ENCODE results near the gene NENF.

The NENF gene

DNA sequence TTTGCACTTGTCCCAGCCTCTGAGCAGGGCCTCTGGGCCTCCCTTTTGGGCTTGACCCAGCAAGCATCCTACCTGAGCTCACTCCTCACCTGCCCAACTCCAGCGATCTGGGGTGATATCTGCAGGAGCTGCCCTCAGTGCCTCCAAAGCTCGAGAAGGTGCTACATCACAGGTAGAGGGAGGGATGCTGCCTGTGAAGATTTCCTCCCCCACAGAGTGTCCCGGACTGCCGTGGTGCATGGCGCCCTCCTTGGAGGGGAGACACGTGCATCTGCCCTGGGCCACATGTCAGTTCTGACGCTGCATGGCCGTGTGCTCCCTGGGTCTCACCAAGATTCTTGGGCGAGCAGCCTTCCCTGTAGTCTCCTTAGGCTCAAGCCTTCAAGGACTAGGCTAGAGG lies 27.7 kb downstream of the NENF start:
- H3K79me2 ChIP-seq (ENCODE audit: control insufficient read depth, insufficient read depth, low read length, unreplicated experiment): no peaks in the 10 kb centered on the region
- H3K4me1 ChIP-seq (ENCODE audit: control insufficient read depth, insufficient read depth, low read length, unreplicated experiment): no peaks in the 10 kb centered on the region
- H2AFZ ChIP-seq (ENCODE audit: low read length, unreplicated experiment): no peak overlapping the region
- H3K4me3 ChIP-seq (ENCODE audit: low read depth, low read length): no peak overlapping the region
- H3K36me3 ChIP-seq (ENCODE audit: insufficient read depth, low read length): no peaks in the 10 kb centered on the region
- H3K27me3 ChIP-seq (ENCODE audit: insufficient read depth, low read length): no peaks in the 10 kb centered on the region
- H3K27ac ChIP-seq (ENCODE audit: low read depth, low read length): no peak overlapping the region

GRCh38 chr1:212461916-212462660 lies 29.4 kb downstream of the NENF start:
- Histone ChIP-seq H3K4me3 (ENCODE audit: low read depth, low read length) (no peak overlapping the region), H3K27me3 (ENCODE audit: insufficient read depth, low read length) (no peaks in the 10 kb centered on the region), H3K36me3 (ENCODE audit: insufficient read depth, low read length) (no peaks in the 10 kb centered on the region)

DNA sequence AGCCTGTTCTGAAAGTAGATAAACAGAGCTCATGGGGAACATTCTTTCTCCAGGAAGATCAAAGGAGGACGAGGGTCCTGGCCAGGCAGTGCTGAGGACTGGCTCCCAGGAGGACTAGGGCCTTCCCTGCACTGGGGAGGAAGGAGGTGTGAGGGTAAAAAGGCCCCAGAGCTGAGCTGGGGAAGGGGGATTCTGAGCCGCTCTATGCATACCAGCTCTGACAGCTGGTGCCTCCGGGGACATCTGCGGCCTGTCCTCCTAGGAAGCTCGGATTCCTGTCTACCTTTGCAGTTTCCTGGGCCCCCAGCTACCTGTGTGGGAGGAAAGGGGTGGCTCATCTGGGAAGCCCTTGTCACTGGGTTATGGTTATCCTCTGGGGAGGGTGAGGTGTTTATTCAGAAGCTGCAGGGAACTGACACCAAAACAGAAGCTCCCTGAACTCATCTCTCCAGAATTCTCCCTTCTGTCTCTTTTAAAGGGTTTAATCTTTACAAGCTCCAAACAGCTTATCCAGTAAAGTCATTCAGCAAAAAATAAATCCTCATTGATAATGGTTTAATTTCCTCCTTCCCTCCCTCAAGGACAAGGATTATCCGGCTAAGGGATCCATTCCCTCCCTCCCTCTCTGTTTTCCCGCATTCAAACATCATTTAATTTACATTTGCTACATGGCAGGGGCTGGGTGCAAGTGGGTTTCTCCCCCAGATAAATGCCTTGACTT lies 31.0 kb downstream of the NENF start:
- no peak overlapping the region for H3K4me3 ChIP-seq (ENCODE audit: low read depth, low read length)
- no peaks in the 10 kb centered on the region for H3K4me1 ChIP-seq (ENCODE audit: control insufficient read depth, insufficient read depth, low read length, unreplicated experiment)
- H3K79me2 ChIP-seq (ENCODE audit: control insufficient read depth, insufficient read depth, low read length, unreplicated experiment): no peaks in the 10 kb centered on the region
- no peaks in the 10 kb centered on the region for H3K36me3 ChIP-seq (ENCODE audit: insufficient read depth, low read length)
- no peak overlapping the region for H2AFZ ChIP-seq (ENCODE audit: low read length, unreplicated experiment)
- no peak overlapping the region for H3K27ac ChIP-seq (ENCODE audit: low read depth, low read length)
- H3K27me3 ChIP-seq (ENCODE audit: insufficient read depth, low read length): no peaks in the 10 kb centered on the region

More at GRCh38 chr1:212461916-212462660, 29.4 kb downstream of the NENF start:
- Histone ChIP-seq H3K27ac (ENCODE audit: low read depth, low read length) (no peak overlapping the region), H3K79me2 (ENCODE audit: control insufficient read depth, insufficient read depth, low read length, unreplicated experiment) (no peaks in the 10 kb centered on the region), H2AFZ (ENCODE audit: low read length, unreplicated experiment) (no peak overlapping the region), H3K4me1 (ENCODE audit: control insufficient read depth, insufficient read depth, low read length, unreplicated experiment) (no peaks in the 10 kb centered on the region)

DNA sequence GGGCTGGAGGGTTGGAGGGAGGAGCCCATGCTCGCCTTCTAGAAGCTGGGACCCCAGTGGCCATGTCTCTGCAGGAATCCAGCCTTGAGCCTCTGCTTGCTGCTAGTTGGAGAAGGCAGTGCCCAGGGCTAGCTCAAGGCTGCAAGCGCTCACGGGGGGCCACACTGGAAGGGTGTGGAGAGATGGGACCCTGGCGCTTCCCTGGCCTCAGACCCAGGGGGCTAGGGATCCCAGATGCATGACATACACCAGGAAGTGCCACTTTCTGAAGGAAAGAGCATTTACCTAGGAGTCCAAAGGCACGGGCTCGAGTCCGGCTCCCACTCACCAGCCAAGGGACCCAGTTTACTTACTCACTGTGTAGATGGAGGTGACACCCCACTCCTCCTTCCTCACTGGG lies 32.6 kb downstream of the NENF start:
- Histone ChIP-seq H3K27ac (ENCODE audit: low read depth, low read length) (no peak overlapping the region), H3K79me2 (ENCODE audit: control insufficient read depth, insufficient read depth, low read length, unreplicated experiment) (no peaks in the 10 kb centered on the region), H3K27me3 (ENCODE audit: insufficient read depth, low read length) (no peaks in the 10 kb centered on the region), H2AFZ (ENCODE audit: low read length, unreplicated experiment) (no peak overlapping the region), H3K4me3 (ENCODE audit: low read depth, low read length) (no peak overlapping the region), H3K4me1 (ENCODE audit: control insufficient read depth, insufficient read depth, low read length, unreplicated experiment) (peaks cover 7% of the 10 kb centered on the region), H3K36me3 (ENCODE audit: insufficient read depth, low read length) (no peaks in the 10 kb centered on the region)

- Histone ChIP-seq H3K79me2 (ENCODE audit: control insufficient read depth, insufficient read depth, low read length, unreplicated experiment) (no peaks in the 10 kb centered on the region), H3K27ac (ENCODE audit: low read depth, low read length) (no peak overlapping the region), H3K36me3 (ENCODE audit: insufficient read depth, low read length) (no peaks in the 10 kb centered on the region), H3K4me3 (ENCODE audit: low read depth, low read length) (no peak overlapping the region), H3K27me3 (ENCODE audit: insufficient read depth, low read length) (no peaks in the 10 kb centered on the region), H2AFZ (ENCODE audit: low read length, unreplicated experiment) (no peak overlapping the region), H3K4me1 (ENCODE audit: control insufficient read depth, insufficient read depth, low read length, unreplicated experiment) (peaks cover 12% of the 10 kb centered on the region)
Measured at GRCh38 chr1:212466437-212466836, 33.7 kb downstream of the NENF start.

DNA sequence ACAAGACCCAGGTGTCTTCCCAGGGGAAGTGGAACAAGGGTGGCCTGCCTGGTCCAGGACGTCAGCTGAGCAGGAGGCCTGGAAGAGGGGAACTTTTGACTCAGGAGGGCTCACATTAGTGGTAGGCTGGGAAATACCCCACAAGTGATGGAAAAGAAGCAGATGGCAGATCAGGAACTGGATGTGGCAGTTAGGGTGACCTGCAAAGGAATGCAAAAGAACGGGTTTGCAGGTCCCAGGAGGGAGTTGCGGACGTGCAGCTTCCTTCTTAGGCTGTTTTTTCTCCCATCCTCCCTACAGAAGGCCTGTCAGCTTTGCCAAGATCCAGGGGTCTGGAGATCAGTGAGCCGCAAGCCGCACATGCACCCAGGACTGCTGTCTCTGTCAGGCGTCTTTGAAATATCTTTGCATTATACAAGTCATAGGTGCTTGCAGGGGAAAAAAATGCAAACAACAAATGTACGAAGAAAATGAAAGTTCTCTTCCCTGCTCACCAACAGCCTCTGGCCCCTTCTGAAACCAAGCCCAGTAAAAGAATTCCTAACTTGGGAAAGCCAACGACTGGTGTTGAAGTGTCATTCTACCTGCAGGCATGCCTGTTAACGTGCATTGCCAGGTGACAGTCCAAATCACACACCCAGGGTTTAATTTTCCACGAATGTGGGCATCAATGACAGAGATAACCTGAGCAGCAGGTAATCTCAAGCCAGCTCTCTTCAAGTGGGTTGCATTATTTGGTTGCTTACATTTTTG lies 34.4 kb downstream of the NENF start:
- H3K36me3 ChIP-seq (ENCODE audit: insufficient read depth, low read length): no peaks in the 10 kb centered on the region
- no peak overlapping the region for H3K27ac ChIP-seq (ENCODE audit: low read depth, low read length)
- no peaks in the 10 kb centered on the region for H3K27me3 ChIP-seq (ENCODE audit: insufficient read depth, low read length)
- H3K4me3 ChIP-seq (ENCODE audit: low read depth, low read length): no peak overlapping the region
- no peaks in the 10 kb centered on the region for H3K79me2 ChIP-seq (ENCODE audit: control insufficient read depth, insufficient read depth, low read length, unreplicated experiment)
- H2AFZ ChIP-seq (ENCODE audit: low read length, unreplicated experiment): no peak overlapping the region
- H3K4me1 ChIP-seq (ENCODE audit: control insufficient read depth, insufficient read depth, low read length, unreplicated experiment): peaks cover 12% of the 10 kb centered on the region

DNA sequence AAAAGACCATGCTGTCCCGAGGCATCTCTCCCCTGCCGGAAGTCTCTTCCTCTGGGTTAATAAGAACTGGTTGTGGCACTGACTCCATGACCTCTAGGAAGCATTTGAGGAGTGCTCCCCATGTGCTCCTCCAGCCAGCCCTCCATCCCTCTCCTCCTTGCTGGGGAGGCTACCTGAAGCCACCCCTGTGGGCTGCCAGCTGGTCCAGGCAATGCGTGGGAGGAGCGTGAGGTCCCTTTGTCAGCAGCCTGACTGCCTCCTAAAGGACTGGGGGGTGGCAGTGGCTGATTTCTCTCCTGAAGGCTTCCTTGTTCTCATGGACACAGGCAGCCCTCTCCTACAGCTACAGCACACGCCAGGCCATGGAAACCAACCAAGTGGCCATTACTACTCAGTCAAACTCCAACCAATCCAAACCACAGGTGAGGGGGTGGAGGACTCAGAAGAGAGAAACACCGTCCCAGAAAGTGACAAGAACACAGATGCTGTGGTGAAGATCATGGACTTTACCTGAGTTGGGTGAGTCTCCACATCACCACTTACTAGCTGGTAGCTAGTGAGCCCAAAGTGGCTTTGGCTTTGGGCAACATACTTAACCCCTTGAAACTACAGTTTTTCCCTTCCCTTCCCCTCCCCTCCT lies 35.2 kb downstream of the NENF start:
- no peak overlapping the region for H3K27ac ChIP-seq (ENCODE audit: low read depth, low read length)
- H3K4me1 ChIP-seq (ENCODE audit: control insufficient read depth, insufficient read depth, low read length, unreplicated experiment): peaks cover 12% of the 10 kb centered on the region
- H3K27me3 ChIP-seq (ENCODE audit: insufficient read depth, low read length): no peaks in the 10 kb centered on the region
- H3K79me2 ChIP-seq (ENCODE audit: control insufficient read depth, insufficient read depth, low read length, unreplicated experiment): no peaks in the 10 kb centered on the region
- H2AFZ ChIP-seq (ENCODE audit: low read length, unreplicated experiment): no peak overlapping the region
- no peaks in the 10 kb centered on the region for H3K36me3 ChIP-seq (ENCODE audit: insufficient read depth, low read length)
- H3K4me3 ChIP-seq (ENCODE audit: low read depth, low read length): no peak overlapping the region

DNA sequence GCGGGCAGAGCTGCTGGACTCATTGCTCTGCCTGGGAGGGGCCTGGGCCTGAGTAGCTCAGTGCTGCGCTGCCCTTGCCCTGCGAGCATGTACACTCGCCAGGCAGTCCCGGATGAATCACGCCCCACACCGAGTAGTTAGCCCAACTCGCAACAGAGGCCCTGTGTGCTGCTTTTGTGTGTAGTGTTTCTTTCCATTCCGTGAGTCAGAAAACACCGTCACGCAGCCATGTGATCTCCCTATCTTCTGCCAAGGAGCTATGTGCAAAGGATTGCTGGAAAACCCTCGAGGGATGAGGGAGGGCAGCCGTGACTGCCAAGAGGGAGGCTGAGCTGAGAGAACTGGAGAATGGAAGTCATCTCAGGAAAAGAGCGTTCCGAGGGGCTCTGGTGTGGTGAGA lies 37.3 kb downstream of the NENF start:
- Histone ChIP-seq H3K27me3 (ENCODE audit: insufficient read depth, low read length) (no peaks in the 10 kb centered on the region), H3K79me2 (ENCODE audit: control insufficient read depth, insufficient read depth, low read length, unreplicated experiment) (no peaks in the 10 kb centered on the region), H3K4me3 (ENCODE audit: low read depth, low read length) (peak overlapping the region; percentile 27; the same call in 1 of the 2 replicates), H3K27ac (ENCODE audit: low read depth, low read length) (peak overlapping the region; percentile 88), H3K4me1 (ENCODE audit: control insufficient read depth, insufficient read depth, low read length, unreplicated experiment) (peaks cover 12% of the 10 kb centered on the region), H3K36me3 (ENCODE audit: insufficient read depth, low read length) (no peaks in the 10 kb centered on the region), H2AFZ (ENCODE audit: low read length, unreplicated experiment) (peak overlapping the region; percentile 90)

- no peaks in the 10 kb centered on the region for H3K27me3 ChIP-seq (ENCODE audit: insufficient read depth, low read length)
- H3K36me3 ChIP-seq (ENCODE audit: insufficient read depth, low read length): no peaks in the 10 kb centered on the region
- H3K4me3 ChIP-seq (ENCODE audit: low read depth, low read length): no peak overlapping the region
- H3K79me2 ChIP-seq (ENCODE audit: control insufficient read depth, insufficient read depth, low read length, unreplicated experiment): no peaks in the 10 kb centered on the region
- no peak overlapping the region for H3K27ac ChIP-seq (ENCODE audit: low read depth, low read length)
- H3K4me1 ChIP-seq (ENCODE audit: control insufficient read depth, insufficient read depth, low read length, unreplicated experiment): peaks cover 12% of the 10 kb centered on the region
- no peak overlapping the region for H2AFZ ChIP-seq (ENCODE audit: low read length, unreplicated experiment)
Measured at GRCh38 chr1:212471286-212471685, 38.6 kb downstream of the NENF start.

GRCh38 chr1:212471891-212472675 lies 39.4 kb downstream of the NENF start:
- H2AFZ ChIP-seq (ENCODE audit: low read length, unreplicated experiment): no peak overlapping the region
- H3K79me2 ChIP-seq (ENCODE audit: control insufficient read depth, insufficient read depth, low read length, unreplicated experiment): no peaks in the 10 kb centered on the region
- H3K4me3 ChIP-seq (ENCODE audit: low read depth, low read length): no peak overlapping the region
- no peaks in the 10 kb centered on the region for H3K27me3 ChIP-seq (ENCODE audit: insufficient read depth, low read length)
- H3K27ac ChIP-seq (ENCODE audit: low read depth, low read length): no peak overlapping the region
- peaks cover 12% of the 10 kb centered on the region for H3K4me1 ChIP-seq (ENCODE audit: control insufficient read depth, insufficient read depth, low read length, unreplicated experiment)
- H3K36me3 ChIP-seq (ENCODE audit: insufficient read depth, low read length): no peaks in the 10 kb centered on the region

All from ACC112 (cell line).